ENCODE data around the gene GABRG3.

GRCh38 chr15:27054426-27054825 is 83.4 kb downstream of the GABRG3 start:
- TF ChIP-seq, protein P1, sequence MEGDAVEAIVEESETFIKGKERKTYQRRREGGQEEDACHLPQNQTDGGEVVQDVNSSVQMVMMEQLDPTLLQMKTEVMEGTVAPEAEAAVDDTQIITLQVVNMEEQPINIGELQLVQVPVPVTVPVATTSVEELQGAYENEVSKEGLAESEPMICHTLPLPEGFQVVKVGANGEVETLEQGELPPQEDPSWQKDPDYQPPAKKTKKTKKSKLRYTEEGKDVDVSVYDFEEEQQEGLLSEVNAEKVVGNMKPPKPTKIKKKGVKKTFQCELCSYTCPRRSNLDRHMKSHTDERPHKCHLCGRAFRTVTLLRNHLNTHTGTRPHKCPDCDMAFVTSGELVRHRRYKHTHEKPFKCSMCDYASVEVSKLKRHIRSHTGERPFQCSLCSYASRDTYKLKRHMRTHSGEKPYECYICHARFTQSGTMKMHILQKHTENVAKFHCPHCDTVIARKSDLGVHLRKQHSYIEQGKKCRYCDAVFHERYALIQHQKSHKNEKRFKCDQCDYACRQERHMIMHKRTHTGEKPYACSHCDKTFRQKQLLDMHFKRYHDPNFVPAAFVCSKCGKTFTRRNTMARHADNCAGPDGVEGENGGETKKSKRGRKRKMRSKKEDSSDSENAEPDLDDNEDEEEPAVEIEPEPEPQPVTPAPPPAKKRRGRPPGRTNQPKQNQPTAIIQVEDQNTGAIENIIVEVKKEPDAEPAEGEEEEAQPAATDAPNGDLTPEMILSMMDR (IDR thresholded peaks at IDR 0.05), result no peak
- TF ChIP-seq POLR2AphosphoS5 (IDR thresholded peaks at IDR 0.05; ENCODE audit: insufficient read depth in 1 of 2, low read depth in 1 of 2), result no peak
- no peak for TF ChIP-seq POLR2A (IDR thresholded peaks at IDR 0.05)

Data from vagina (tissue), 2 donors.